K562 (cell line): ENCODE results near the gene C16orf92. TPM values are rescaled to one million over a fixed set of nuclear protein-coding genes. Genes with fewer than 3 reads are reported as not detected.
A peak's percentile ranks its signal among the peaks of the same experiment; 100 is the strongest.

Source experiments
- ATF6 ChIP-seq: sonication (generic); formaldehyde crosslinking; IDR thresholded peaks from 2 replicates; pipeline ENCODE4 v1.4.0; 2020; ENCODE audit warnings: mild to moderate bottlenecking, missing genetic modification reagents
- CBFB ChIP-seq: sonication (generic); formaldehyde crosslinking; IDR thresholded peaks from 2 replicates; pipeline ENCODE4 v1.4.0; 2020; ENCODE audit warnings: mild to moderate bottlenecking, missing genetic modification reagents
- CBX8 ChIP-seq: fragments of 200-600 bp; sonication (generic); IDR thresholded peaks from 2 replicates; pipeline ENCODE4 v1.6.1; 2012; ENCODE audit warnings: borderline replicate concordance, mixed run types, low read depth, mild to moderate bottlenecking, moderate library complexity, mixed read lengths, low read length, control low read depth, inconsistent platforms; ENCODE audit not compliant: poor library complexity, severe bottlenecking; ENCODE audit errors: extremely low read depth
- E2F4 ChIP-seq: sonication (generic); formaldehyde crosslinking; IDR thresholded peaks from 2 replicates; pipeline ENCODE4 v1.8.0; 2022; ENCODE audit warnings: mild to moderate bottlenecking, low read depth, missing genetic modification reagents
- ESRRA ChIP-seq: fragments of 450-650 bp; IDR thresholded peaks from 2 replicates; pipeline ENCODE4 v1.6.1; 2014; ENCODE audit warnings: low read depth, mild to moderate bottlenecking, moderate library complexity, borderline replicate concordance
- FUS ChIP-seq: fragments of 200-400 bp; formaldehyde crosslinking; optimal IDR thresholded peaks from 2 replicates; pipeline ENCODE3; 2017; ENCODE audit warnings: low read depth, low read length
- GTF2B ChIP-seq: IDR thresholded peaks from 2 replicates; pipeline ENCODE4 v1.6.1; 2011; ENCODE audit not compliant: insufficient read length; ENCODE audit errors: extremely low read depth
- KDM5B ChIP-seq: fragments of 200-600 bp; sonication (generic); IDR thresholded peaks from 2 replicates; pipeline ENCODE4 v1.6.1; 2012; ENCODE audit warnings: low read depth, mild to moderate bottlenecking, moderate library complexity, low read length, control low read depth, inconsistent platforms; ENCODE audit not compliant: insufficient replicate concordance
- PHTF2 ChIP-seq: fragments of 250-450 bp; sonication (Bioruptor Pico); IDR thresholded peaks from 2 replicates; pipeline ENCODE4 v1.5.0; 2021; ENCODE audit warnings: mild to moderate bottlenecking
- RBBP5 ChIP-seq: fragments of 200-600 bp; sonication (generic); IDR thresholded peaks from 2 replicates; pipeline ENCODE4 v1.6.1; 2012; ENCODE audit warnings: borderline replicate concordance, mild to moderate bottlenecking, low read length, control low read depth, inconsistent platforms; ENCODE audit not compliant: insufficient read depth, poor library complexity, severe bottlenecking
- SIN3B ChIP-seq: fragments of 450-650 bp; IDR thresholded peaks from 2 replicates; pipeline ENCODE4 v1.6.1; 2017; ENCODE audit warnings: low read depth, mild to moderate bottlenecking, moderate library complexity
- SMARCA4 ChIP-seq: fragments of 450-650 bp; IDR thresholded peaks from 2 replicates; pipeline ENCODE4 v1.6.1; 2016
- SMARCE1 ChIP-seq: fragments of 450-650 bp; IDR thresholded peaks from 2 replicates; pipeline ENCODE4 v1.7.1; 2016; ENCODE audit warnings: mild to moderate bottlenecking
- SP1 ChIP-seq: sonication (generic); formaldehyde crosslinking; IDR thresholded peaks from 2 replicates; pipeline ENCODE4 v1.8.1; 2022; ENCODE audit warnings: mild to moderate bottlenecking, missing genetic modification reagents
- STAT5A ChIP-seq: IDR thresholded peaks from 2 replicates; pipeline ENCODE4 v1.6.1; 2012; ENCODE audit warnings: low read length, inconsistent platforms, borderline replicate concordance
- SUPT5H ChIP-seq: fragments of 450-650 bp; IDR thresholded peaks from 2 replicates; pipeline ENCODE4 v1.6.1; 2016
- TAF9B ChIP-seq: fragments of 450-650 bp; IDR thresholded peaks from 2 replicates; pipeline ENCODE4 v1.6.1; 2018; ENCODE audit warnings: mild to moderate bottlenecking; ENCODE audit not compliant: partially characterized antibody
- TFE3 ChIP-seq: fragments of 450-650 bp; formaldehyde crosslinking; IDR thresholded peaks from 2 replicates; pipeline ENCODE4 v1.4.0; 2020; ENCODE audit warnings: mild to moderate bottlenecking, mixed read lengths
- THAP7 ChIP-seq: fragments of 250-450 bp; sonication (Bioruptor Pico); IDR thresholded peaks from 2 replicates; pipeline ENCODE4 v1.5.0; 2021
- ZBTB1 ChIP-seq: sonication (generic); formaldehyde crosslinking; IDR thresholded peaks from 2 replicates; pipeline ENCODE4 v1.8.1; 2023; ENCODE audit warnings: missing genetic modification reagents, low read depth, mild to moderate bottlenecking, borderline replicate concordance
- ZNF143 ChIP-seq: sonication (generic); formaldehyde crosslinking; IDR thresholded peaks from 2 replicates; pipeline ENCODE4 v1.9.0; 2022; ENCODE audit warnings: mild to moderate bottlenecking, missing genetic modification reagents
- ZNF354B ChIP-seq: fragments of 250-450 bp; sonication (Bioruptor Pico); IDR thresholded peaks from 2 replicates; pipeline ENCODE4 v1.4.0; 2020
- polyA plus RNA-seq, 8 experiments: library from polyadenylated mRNA; depleted of rRNA in 4 of 8; stranded (reverse) in 5 of 8; unstranded in 3 of 8; fragments of >200 nt; fragmentation: Nextera tagmentation in 2 of 8; fragmentation: Illumina TruSeq in 1 of 8; extraction: Ambion mirVana in 2 of 8; extraction: Trizol in 1 of 8; gene quantifications; 2 replicates each; pipeline versions ENCODE4 v1.2.1 to v1.2.3, GENCODE V29; 2011 to 2014; ENCODE audit warnings: inconsistent platforms in 1 of 8, missing spikeins in 1 of 8
- total RNA-seq, 7 experiments: library from RNA; depleted of rRNA in 6 of 7; stranded (reverse); fragments of >200 nt in 6 of 7; fragmentation: Illumina TruSeq in 2 of 7; extraction: Trizol in 2 of 7; gene quantifications; 2 replicates each; pipeline versions ENCODE4 v1.2.1 to v1.2.3, GENCODE V29; 2011 to 2021; ENCODE audit warnings: low replicate concordance in 1 of 7

C16orf92 gene
- total and polyA plus RNA-seq, 9 of the 15 experiments (the other 6 are each of a cell fraction or from before 2014, with no cell fraction given): not detected

GRCh38 chr16:29995911-29996765 lies 26.9 kb upstream of the C16orf92 start, which contains the start of gene INO80E (continued):
- TF ChIP-seq TFE3 (CRISPR knock-in tag): no peak
- peak; percentile 81 for TF ChIP-seq SUPT5H
- TF ChIP-seq ZBTB1: no peak
- peak; percentile 84 for TF ChIP-seq TAF9B
- no peak for TF ChIP-seq ATF6 (CRISPR knock-in tag)
- peak; percentile 97 for TF ChIP-seq ZNF143 (CRISPR knock-in tag)
- no peak for TF ChIP-seq SMARCE1
- TF ChIP-seq CBX8: no peak
- peak; percentile 89 for TF ChIP-seq SP1 (CRISPR knock-in tag)
- TF ChIP-seq CBFB (CRISPR knock-in tag): no peak
- TF ChIP-seq THAP7 (CRISPR knock-in tag): no peak
- TF ChIP-seq RBBP5: peak; percentile 27
- peak; percentile 92 for TF ChIP-seq KDM5B
- peak; percentile 70; the same call in 1 of the 2 replicates for TF ChIP-seq ESRRA
- TF ChIP-seq STAT5A: no peak
- no peak for TF ChIP-seq E2F4 (CRISPR knock-in tag)
- peak; percentile 17; the same call in 1 of the 2 replicates for TF ChIP-seq SMARCA4
- no peak for TF ChIP-seq GTF2B
- TF ChIP-seq FUS: no peak
- no peak for TF ChIP-seq ZNF354B (CRISPR knock-in tag)
- no peak for TF ChIP-seq PHTF2
- peak; percentile 92 for TF ChIP-seq SIN3B
